Thyroid gland (tissue), 4 donors: Measurements from ENCODE around the gene TSPO. TPM values are rescaled to one million over a fixed set of nuclear protein-coding genes. Genes with fewer than 3 reads are reported as not detected.

ENCODE experiments used
- DNase-seq, 2 donors: peaks; one replicate each; pipeline ENCODE4 v3.0.0-alpha.2; 2019
- H3K27ac ChIP-seq, 3 donors: fragments of 200-600 bp; sonication (generic); 1 replicate in 2 of 3; 2 replicates in 1 of 3; pipeline ENCODE4 v1.5.1; 2016 to 2019; ENCODE audit warnings: mild to moderate bottlenecking in 1 of 3, moderate library complexity in 1 of 3
- H3K27me3 ChIP-seq: fragments of 200-600 bp; sonication (generic); one replicate; pipeline ENCODE4 v1.5.1; 2019
- H3K36me3 ChIP-seq, 2 donors: fragments of 200-600 bp; sonication (generic); one replicate each; pipeline ENCODE4 v1.5.1; 2016 to 2019
- H3K4me1 ChIP-seq, 2 donors: fragments of 200-600 bp; sonication (generic); one replicate each; pipeline ENCODE4 v1.5.1; 2017 to 2019
- H3K4me3 ChIP-seq, 3 donors: fragments of 200-600 bp; sonication (generic); replicated peaks in 1 of 3; 1 replicate in 2 of 3; 2 replicates in 1 of 3; pipeline ENCODE4 v1.5.1; 2016; ENCODE audit warnings: mild to moderate bottlenecking in 1 of 3
- H3K9me3 ChIP-seq: fragments of 200-600 bp; sonication (generic); one replicate; pipeline ENCODE4 v1.5.1; 2017
- CTCF ChIP-seq, 6 experiments: fragments of 200-600 bp in 3 of 6; fragments of 450-650 bp in 3 of 6; sonication (generic) in 3 of 6; IDR thresholded peaks; one replicate each; pipeline ENCODE4 v1.5.1; 2016 to 2019; ENCODE audit warnings: antibody characterized with exemption in 6 of 6, mild to moderate bottlenecking in 2 of 6, inconsistent platforms in 1 of 6, moderate library complexity in 1 of 6
- POLR2A ChIP-seq, 2 donors: fragments of 450-650 bp; IDR thresholded peaks; one replicate each; pipeline ENCODE4 v1.6.1; 2017; ENCODE audit warnings: antibody characterized with exemption in 2 of 2, mild to moderate bottlenecking in 2 of 2, moderate library complexity in 1 of 2
- WGBS, 2 donors: methylation state at CpG; one replicate each; pipeline ENCODE4 v1.1.5; 2017; 5-methylcytosine and 5-hydroxymethylcytosine counted together
- intact Hi-C: fragments of 100-400 bp; cut with DNase I; formaldehyde crosslinking; loops from one replicate; pipeline ENCODE4 v1.15.1; 2023
- total RNA-seq, 4 donors: library from RNA; depleted of rRNA; stranded (reverse); fragments of >200 nt; gene quantifications; one replicate each; pipeline ENCODE4 v1.2.3, GENCODE V29; 2016

Gene TSPO
- total RNA-seq, 4 donors from 2014 or later = 87.4 to 234 (median 170) TPM

DNA sequence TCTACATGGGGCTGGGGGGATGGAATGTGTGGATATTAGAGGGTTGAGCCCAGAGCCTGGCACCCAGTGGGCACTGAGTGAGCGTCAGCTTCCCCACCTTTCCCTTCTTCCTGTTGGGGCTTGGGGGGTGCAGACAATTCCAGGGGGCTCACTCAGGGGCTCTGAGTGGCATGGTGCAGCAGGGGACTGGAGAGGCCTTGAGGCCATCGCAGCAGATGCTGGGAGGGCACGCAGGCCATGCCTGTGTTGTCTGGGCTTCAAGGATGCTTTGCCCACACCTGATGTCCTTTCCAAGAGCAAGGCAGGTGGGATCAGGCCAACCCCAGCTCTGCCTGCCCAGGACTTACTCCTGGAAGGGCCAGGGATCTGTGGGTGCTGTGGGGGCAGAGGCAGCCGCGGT lies 46.8 kb downstream of the TSPO start:
- Histone ChIP-seq H3K27me3 (no peaks in the 10 kb centered on the region), H3K9me3 (no peaks in the 10 kb centered on the region), H3K4me1 (peaks cover 0 to 5% of the 10 kb centered on the region in 2 donors), H3K4me3 (no peak overlapping the region), H3K36me3 (no peaks in the 10 kb centered on the region), H3K27ac (no peak overlapping the region)
- WGBS, 2 donors = 88 to 98% methylated on average over 4 to 5 of the region's 5 CpGs
- intact Hi-C loops = no loop called here
- TF ChIP-seq POLR2A (IDR thresholded peaks at IDR 0.05) (no peak), CTCF (IDR thresholded peaks at IDR 0.05) (no peak)
- no peak for DNase-seq

- no peaks in the 10 kb centered on the region for H3K9me3 ChIP-seq
- no peak overlapping the region for H3K4me3 ChIP-seq
- no peak for DNase-seq
- H3K4me1 ChIP-seq = peaks cover 0 to 5% of the 10 kb centered on the region in 2 donors
- no peaks in the 10 kb centered on the region for H3K36me3 ChIP-seq
- no peaks in the 10 kb centered on the region for H3K27me3 ChIP-seq
- 78 to 80% methylated on average over 7 to 9 of the region's 9 CpGs for WGBS, 2 donors
- intact Hi-C loops = no loop called here
- TF ChIP-seq CTCF (IDR thresholded peaks at IDR 0.05) (no peak), POLR2A (IDR thresholded peaks at IDR 0.05) (no peak)
- no peak overlapping the region for H3K27ac ChIP-seq
These were observed 47.6 kb downstream of the TSPO start for GRCh38 chr22:43198936-43199335.

GRCh38 chr22:43199541-43199940 lies 48.2 kb downstream of the TSPO start:
- no peak overlapping the region for H3K4me3 ChIP-seq
- no peaks in the 10 kb centered on the region for H3K27me3 ChIP-seq
- intact Hi-C loops = no loop called here
- WGBS, 2 donors = 82 to 83% methylated on average over 10 to 11 of the region's 11 CpGs
- no peak overlapping the region for H3K27ac ChIP-seq
- TF ChIP-seq CTCF (IDR thresholded peaks at IDR 0.05) (no peak), POLR2A (IDR thresholded peaks at IDR 0.05) (no peak)
- H3K9me3 ChIP-seq = no peaks in the 10 kb centered on the region
- no peaks in the 10 kb centered on the region for H3K36me3 ChIP-seq
- peaks cover 0 to 5% of the 10 kb centered on the region in 2 donors for H3K4me1 ChIP-seq
- DNase-seq = no peak

- no peaks in the 10 kb centered on the region for H3K27me3 ChIP-seq
- 86 to 88% methylated on average over 16 to 17 of the region's 17 CpGs for WGBS, 2 donors
- no peaks in the 10 kb centered on the region for H3K36me3 ChIP-seq
- no peaks in the 10 kb centered on the region for H3K9me3 ChIP-seq
- H3K4me3 ChIP-seq = no peak overlapping the region
- no peak overlapping the region for H3K27ac ChIP-seq
- intact Hi-C loops = no loop called here
- no peak for TF ChIP-seq POLR2A (IDR thresholded peaks at IDR 0.05)
- TF ChIP-seq CTCF (IDR thresholded peaks at IDR 0.05) = no peak
- H3K4me1 ChIP-seq = peaks cover 0 to 5% of the 10 kb centered on the region in 2 donors
- no peak for DNase-seq
These were observed 48.7 kb downstream of the TSPO start for GRCh38 chr22:43200031-43200430.

DNA sequence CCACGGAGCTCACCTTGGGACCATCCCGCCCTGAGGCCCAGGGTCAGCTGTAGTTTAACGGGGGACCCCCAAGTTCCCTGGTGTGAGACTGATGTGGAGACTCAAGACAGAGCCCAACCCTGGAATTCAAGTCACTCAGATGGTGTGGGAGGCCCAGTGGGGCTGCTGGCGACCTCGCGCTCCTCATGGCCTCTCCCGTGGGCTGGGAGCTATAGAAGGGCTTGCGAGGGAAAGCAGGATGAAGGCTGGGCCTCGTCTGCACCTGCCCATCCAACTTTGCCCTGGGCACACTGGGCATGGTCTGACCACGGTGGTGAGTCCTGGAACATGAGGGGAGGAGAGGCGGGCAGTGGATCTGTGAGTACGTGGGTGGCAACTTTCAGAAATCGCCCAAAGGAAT lies 49.2 kb downstream of the TSPO start:
- no peaks in the 10 kb centered on the region for H3K9me3 ChIP-seq
- H3K4me3 ChIP-seq = no peak overlapping the region
- H3K36me3 ChIP-seq = no peaks in the 10 kb centered on the region
- TF ChIP-seq CTCF (IDR thresholded peaks at IDR 0.05) (no peak), POLR2A (IDR thresholded peaks at IDR 0.05) (no peak)
- no peak overlapping the region for H3K27ac ChIP-seq
- no peaks in the 10 kb centered on the region for H3K27me3 ChIP-seq
- no peak for DNase-seq
- intact Hi-C loops = no loop called here
- H3K4me1 ChIP-seq = peaks cover 0 to 5% of the 10 kb centered on the region in 2 donors
- WGBS, 2 donors = 91 to 92% methylated on average over 12 to 13 of the region's 13 CpGs
